ENCODE data around the gene ACOT8.

DNA sequence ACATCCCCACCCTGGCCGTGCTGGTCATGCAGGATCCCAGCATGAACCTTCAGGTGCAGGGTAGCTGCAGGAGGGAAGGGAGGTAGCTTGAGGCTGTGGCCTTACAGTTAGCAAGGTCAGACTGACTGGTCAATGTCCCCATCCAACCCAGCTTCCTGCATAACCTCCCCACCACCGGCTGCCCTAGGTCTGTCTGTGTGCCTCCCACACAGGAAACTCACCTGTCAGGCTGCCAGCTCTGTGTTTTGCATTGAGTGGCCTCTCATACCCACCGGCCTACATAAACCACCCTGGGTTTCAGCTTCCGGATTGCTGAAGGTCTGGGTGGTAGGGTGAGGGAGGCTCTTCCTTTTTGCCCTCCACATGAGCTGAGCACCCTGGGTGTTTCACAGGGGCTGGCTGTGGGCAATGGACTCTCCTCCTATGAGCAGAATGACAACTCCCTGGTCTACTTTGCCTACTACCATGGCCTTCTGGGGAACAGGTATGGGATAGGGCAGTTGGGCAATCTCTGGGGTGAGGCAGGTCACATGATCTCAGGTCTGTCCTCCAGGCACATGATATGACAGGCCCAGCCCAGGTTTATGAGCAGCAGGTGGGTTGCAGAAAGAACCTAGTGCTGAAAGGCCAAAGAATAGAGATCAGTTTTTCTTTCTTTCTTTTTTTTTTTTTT lies 35.8 kb upstream of the ACOT8 start:
- peak in 1 of 2 donors; percentile 19 for TF ChIP-seq POLR2A (IDR thresholded peaks at IDR 0.05)
- TF ChIP-seq, protein P1, sequence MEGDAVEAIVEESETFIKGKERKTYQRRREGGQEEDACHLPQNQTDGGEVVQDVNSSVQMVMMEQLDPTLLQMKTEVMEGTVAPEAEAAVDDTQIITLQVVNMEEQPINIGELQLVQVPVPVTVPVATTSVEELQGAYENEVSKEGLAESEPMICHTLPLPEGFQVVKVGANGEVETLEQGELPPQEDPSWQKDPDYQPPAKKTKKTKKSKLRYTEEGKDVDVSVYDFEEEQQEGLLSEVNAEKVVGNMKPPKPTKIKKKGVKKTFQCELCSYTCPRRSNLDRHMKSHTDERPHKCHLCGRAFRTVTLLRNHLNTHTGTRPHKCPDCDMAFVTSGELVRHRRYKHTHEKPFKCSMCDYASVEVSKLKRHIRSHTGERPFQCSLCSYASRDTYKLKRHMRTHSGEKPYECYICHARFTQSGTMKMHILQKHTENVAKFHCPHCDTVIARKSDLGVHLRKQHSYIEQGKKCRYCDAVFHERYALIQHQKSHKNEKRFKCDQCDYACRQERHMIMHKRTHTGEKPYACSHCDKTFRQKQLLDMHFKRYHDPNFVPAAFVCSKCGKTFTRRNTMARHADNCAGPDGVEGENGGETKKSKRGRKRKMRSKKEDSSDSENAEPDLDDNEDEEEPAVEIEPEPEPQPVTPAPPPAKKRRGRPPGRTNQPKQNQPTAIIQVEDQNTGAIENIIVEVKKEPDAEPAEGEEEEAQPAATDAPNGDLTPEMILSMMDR (IDR thresholded peaks at IDR 0.05): no peak

Measured in Peyer's patch (tissue), 4 donors.